H1 (cell line): Measurements from ENCODE around the gene TTYH2.

Experiments
- ATF2 ChIP-seq: IDR thresholded peaks from 2 replicates; pipeline ENCODE4 v1.6.1; 2012; ENCODE audit warnings: low read length, inconsistent platforms
- CTCF ChIP-seq, 3 experiments: IDR thresholded peaks; 1 replicate in 2 of 3; 2 replicates in 1 of 3; pipeline versions ENCODE4 v1.5.1 to v1.6.1; 2011; ENCODE audit warnings: low read length in 3 of 3, mild to moderate bottlenecking in 3 of 3, inconsistent platforms in 2 of 3, low read depth in 1 of 3, moderate library complexity in 1 of 3; ENCODE audit not compliant: insufficient read depth in 1 of 3; ENCODE audit errors: control extremely low read depth in 1 of 3
- EZH2 ChIP-seq: fragments of 200-600 bp; sonication (generic); IDR thresholded peaks from 2 replicates; pipeline ENCODE4 v1.7.1; 2012; ENCODE audit warnings: low read depth, mild to moderate bottlenecking, moderate library complexity, low read length, inconsistent platforms; ENCODE audit not compliant: severe bottlenecking
- KDM1A ChIP-seq: fragments of 200-600, 300-600 bp; sonication (generic); IDR thresholded peaks from 2 replicates; pipeline ENCODE4 v1.7.1; 2016; ENCODE audit warnings: mild to moderate bottlenecking, low read length, borderline replicate concordance
- MAFK ChIP-seq: IDR thresholded peaks from 2 replicates; pipeline ENCODE4 v1.6.1; 2012; ENCODE audit warnings: low read depth, mild to moderate bottlenecking, improper control_type of control experiment, low read length
- POLR2A ChIP-seq, 2 experiments: IDR thresholded peaks; 1 replicate in 1 of 2; 2 replicates in 1 of 2; pipeline ENCODE4 v1.6.1; 2011; ENCODE audit warnings: low read depth in 2 of 2, low read length in 2 of 2, mild to moderate bottlenecking in 2 of 2; ENCODE audit errors: control extremely low read depth in 1 of 2
- RAD21 ChIP-seq, 2 experiments: IDR thresholded peaks in 1 of 2; conservative IDR thresholded peaks in 1 of 2; 2 replicates each; pipeline ENCODE4 v1.6.1; 2011; ENCODE audit warnings: low read depth in 2 of 2, low read length in 2 of 2, improper control_type of control experiment in 1 of 2, inconsistent platforms in 1 of 2, mild to moderate bottlenecking in 1 of 2, moderate library complexity in 1 of 2
- TAF1 ChIP-seq: IDR thresholded peaks from 2 replicates; pipeline ENCODE4 v1.6.1; 2011; ENCODE audit warnings: mild to moderate bottlenecking, low read depth, low read length
- ZNF274 ChIP-seq: IDR thresholded peaks from 2 replicates; pipeline ENCODE4 v1.7.0; 2012; ENCODE audit warnings: low read length, borderline replicate concordance; ENCODE audit errors: extremely low read depth

GRCh38 chr17:74241431-74241830 is 28.1 kb downstream of the TTYH2 start:
- TF ChIP-seq CTCF (IDR thresholded peaks at IDR 0.05; ENCODE audit: control extremely low read depth in 1 of 3, insufficient read depth in 1 of 3, low read depth in 1 of 3, low read length in 3 of 3) (no peak), POLR2A (IDR thresholded peaks at IDR 0.05; ENCODE audit: control extremely low read depth in 1 of 2, low read depth in 2 of 2, low read length in 2 of 2) (no peak), RAD21 (IDR thresholded peaks at IDR 0.05 in 1 of 2, conservative IDR thresholded peaks at IDR 0.05 in 1 of 2; ENCODE audit: low read depth in 2 of 2, low read length in 2 of 2) (no peak), EZH2 (no peak), MAFK (no peak), TAF1 (no peak), ZNF274 (no peak), KDM1A (no peak), ATF2 (no peak)
